Body of pancreas (tissue), 4 donors: Measurements from ENCODE around the gene NOXA1.

Experiments used
- POLR2A ChIP-seq, 3 donors: fragments of 450-650 bp; IDR thresholded peaks; one replicate each; pipeline ENCODE4 v1.6.1; 2016; ENCODE audit warnings: antibody characterized with exemption in 3 of 3, mild to moderate bottlenecking in 2 of 3
- TF ChIP-seq, protein P1 (sequence below), 7 experiments: fragments of 450-650 bp in 4 of 7; fragments of 200-600 bp in 3 of 7; sonication (generic) in 3 of 7; IDR thresholded peaks; one replicate each; pipeline ENCODE4 v1.5.1; 2016 to 2019; ENCODE audit warnings: antibody characterized with exemption in 7 of 7

DNA sequence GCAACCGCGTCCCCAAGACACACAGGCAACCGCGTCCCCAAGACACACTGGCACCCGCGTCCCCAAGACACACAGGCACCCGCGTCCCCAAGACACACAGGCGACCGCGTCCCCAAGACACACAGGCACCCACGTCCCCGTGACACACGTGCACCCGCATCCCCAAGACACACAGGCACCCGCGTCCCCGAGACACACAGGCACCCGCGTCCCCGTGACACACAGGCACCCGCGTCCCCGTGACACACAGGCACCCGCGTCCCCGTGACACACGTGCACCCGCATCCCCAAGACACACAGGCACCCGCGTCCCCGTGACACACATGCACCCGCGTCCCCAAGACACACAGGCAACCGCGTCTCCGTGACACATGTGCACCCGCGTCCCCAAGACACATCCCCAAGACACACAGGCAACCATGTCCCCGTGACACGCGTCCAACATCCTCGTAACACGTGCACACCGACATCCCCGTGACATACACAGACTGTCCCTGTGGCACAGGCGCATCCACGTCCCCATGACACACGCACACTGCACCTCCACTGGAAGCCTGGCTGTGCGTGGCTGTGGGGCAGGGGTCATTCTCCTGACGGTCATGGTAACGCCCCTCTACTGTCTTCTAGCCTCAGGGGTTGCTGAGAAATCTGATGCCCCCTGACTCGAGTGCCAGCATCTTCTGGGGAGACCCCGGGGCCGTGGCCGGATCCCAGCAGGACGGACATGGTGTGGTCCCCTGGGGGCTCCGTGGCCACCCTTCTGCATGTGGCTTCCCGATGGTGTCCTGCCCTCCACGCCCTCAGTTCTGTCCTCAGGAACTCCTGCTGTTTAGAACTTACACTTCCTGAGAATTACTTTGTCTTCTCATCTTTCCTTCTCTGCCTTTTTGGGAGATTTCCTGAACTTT is 24.4 kb upstream of the NOXA1 start:
- TF ChIP-seq, protein P1, sequence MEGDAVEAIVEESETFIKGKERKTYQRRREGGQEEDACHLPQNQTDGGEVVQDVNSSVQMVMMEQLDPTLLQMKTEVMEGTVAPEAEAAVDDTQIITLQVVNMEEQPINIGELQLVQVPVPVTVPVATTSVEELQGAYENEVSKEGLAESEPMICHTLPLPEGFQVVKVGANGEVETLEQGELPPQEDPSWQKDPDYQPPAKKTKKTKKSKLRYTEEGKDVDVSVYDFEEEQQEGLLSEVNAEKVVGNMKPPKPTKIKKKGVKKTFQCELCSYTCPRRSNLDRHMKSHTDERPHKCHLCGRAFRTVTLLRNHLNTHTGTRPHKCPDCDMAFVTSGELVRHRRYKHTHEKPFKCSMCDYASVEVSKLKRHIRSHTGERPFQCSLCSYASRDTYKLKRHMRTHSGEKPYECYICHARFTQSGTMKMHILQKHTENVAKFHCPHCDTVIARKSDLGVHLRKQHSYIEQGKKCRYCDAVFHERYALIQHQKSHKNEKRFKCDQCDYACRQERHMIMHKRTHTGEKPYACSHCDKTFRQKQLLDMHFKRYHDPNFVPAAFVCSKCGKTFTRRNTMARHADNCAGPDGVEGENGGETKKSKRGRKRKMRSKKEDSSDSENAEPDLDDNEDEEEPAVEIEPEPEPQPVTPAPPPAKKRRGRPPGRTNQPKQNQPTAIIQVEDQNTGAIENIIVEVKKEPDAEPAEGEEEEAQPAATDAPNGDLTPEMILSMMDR (IDR thresholded peaks at IDR 0.05), result no peak
- TF ChIP-seq POLR2A (IDR thresholded peaks at IDR 0.05), result no peak
